Hepatocyte (in vitro differentiated cells): ENCODE data around the gene ZNF26. TPM values are rescaled to one million over a fixed set of nuclear protein-coding genes. Genes with fewer than 3 reads are reported as not detected.

Source experiments
- DNase-seq: peaks from one replicate; pipeline ENCODE4 v3.0.0-alpha.2; 2016; ENCODE audit warnings: low spot score
- H2AFZ ChIP-seq: fragments of 200-600 bp; sonication (generic); 2 replicates; pipeline ENCODE4 v1.6.0; 2016; ENCODE audit warnings: antibody characterized with exemption, mild to moderate bottlenecking
- H3K27ac ChIP-seq: fragments of 200-600 bp; sonication (generic); 2 replicates; pipeline ENCODE4 v1.5.1; 2016; ENCODE audit warnings: mild to moderate bottlenecking
- H3K27me3 ChIP-seq: fragments of 200-600 bp; sonication (generic); 2 replicates; pipeline ENCODE4 v1.6.1; 2016
- H3K36me3 ChIP-seq: fragments of 200-600 bp; sonication (generic); replicated peaks from 2 replicates; pipeline ENCODE4 v1.5.1; 2016; ENCODE audit warnings: low read depth; ENCODE audit not compliant: insufficient read depth
- H3K4me1 ChIP-seq: fragments of 200-600 bp; sonication (generic); 2 replicates; pipeline ENCODE4 v1.5.1; 2016; ENCODE audit warnings: mild to moderate bottlenecking, moderate library complexity; ENCODE audit not compliant: insufficient read depth
- H3K4me2 ChIP-seq: fragments of 200-600 bp; sonication (generic); 2 replicates; pipeline ENCODE4 v1.6.0; 2016
- H3K4me3 ChIP-seq: fragments of 200-600 bp; sonication (generic); 2 replicates; pipeline ENCODE4 v1.5.1; 2016; ENCODE audit warnings: mild to moderate bottlenecking
- H3K79me2 ChIP-seq: fragments of 200-600 bp; sonication (generic); 2 replicates; pipeline ENCODE4 v1.6.0; 2017; ENCODE audit warnings: mild to moderate bottlenecking
- H3K9me2 ChIP-seq: fragments of 200-600 bp; sonication (generic); replicated peaks from 2 replicates; pipeline ENCODE4 v1.6.0; 2017; ENCODE audit warnings: mild to moderate bottlenecking; ENCODE audit not compliant: insufficient read depth
- H3K9me3 ChIP-seq: fragments of 200-600 bp; sonication (generic); 2 replicates; pipeline ENCODE4 v1.5.1; 2016; ENCODE audit warnings: low read depth, mild to moderate bottlenecking
- H4K20me1 ChIP-seq: fragments of 200-600 bp; sonication (generic); 2 replicates; pipeline ENCODE4 v1.6.0; 2016; ENCODE audit warnings: mild to moderate bottlenecking; ENCODE audit not compliant: insufficient read depth, poor library complexity, severe bottlenecking
- EZH2 ChIP-seq: fragments of 200-600 bp; sonication (generic); IDR thresholded peaks from 2 replicates; pipeline ENCODE4 v1.6.1; 2016; ENCODE audit warnings: antibody characterized with exemption, mild to moderate bottlenecking, borderline replicate concordance
- EZH2phosphoT487 ChIP-seq: fragments of 200-600 bp; sonication (generic); IDR thresholded peaks from one replicate; pipeline ENCODE4 v1.6.1; 2018; ENCODE audit warnings: antibody characterized with exemption, mild to moderate bottlenecking, low read depth, moderate library complexity; ENCODE audit not compliant: unreplicated experiment, severe bottlenecking
- WGBS: methylation state at CpG from one replicate; pipeline ENCODE4 v1.1.6; 2016; ENCODE audit warnings: low lambda C conversion rate; ENCODE audit errors: missing lambda C conversion rate; 5-methylcytosine and 5-hydroxymethylcytosine counted together
- polyA plus RNA-seq: library from polyadenylated mRNA; unstranded; fragments of >200 nt; fragmentation: Nextera tagmentation; extraction: Ambion mirVana; gene quantifications from 2 replicates; pipeline ENCODE4 v1.2.1, GENCODE V29; 2016
- total RNA-seq: library from RNA; depleted of rRNA; stranded (reverse); fragments of >200 nt; gene quantifications from 2 replicates; pipeline ENCODE4 v1.2.3, GENCODE V29; 2014
- TF ChIP-seq, protein P1 (sequence below): fragments of 200-600 bp; sonication (generic); IDR thresholded peaks from 2 replicates; pipeline ENCODE4 v1.5.1; 2016; ENCODE audit warnings: antibody characterized with exemption, mild to moderate bottlenecking; ENCODE audit not compliant: poor library complexity

Gene ZNF26
- total and polyA plus RNA-seq, 2 experiments from 2014 or later, result 5.3 to 15.2 TPM

DNA sequence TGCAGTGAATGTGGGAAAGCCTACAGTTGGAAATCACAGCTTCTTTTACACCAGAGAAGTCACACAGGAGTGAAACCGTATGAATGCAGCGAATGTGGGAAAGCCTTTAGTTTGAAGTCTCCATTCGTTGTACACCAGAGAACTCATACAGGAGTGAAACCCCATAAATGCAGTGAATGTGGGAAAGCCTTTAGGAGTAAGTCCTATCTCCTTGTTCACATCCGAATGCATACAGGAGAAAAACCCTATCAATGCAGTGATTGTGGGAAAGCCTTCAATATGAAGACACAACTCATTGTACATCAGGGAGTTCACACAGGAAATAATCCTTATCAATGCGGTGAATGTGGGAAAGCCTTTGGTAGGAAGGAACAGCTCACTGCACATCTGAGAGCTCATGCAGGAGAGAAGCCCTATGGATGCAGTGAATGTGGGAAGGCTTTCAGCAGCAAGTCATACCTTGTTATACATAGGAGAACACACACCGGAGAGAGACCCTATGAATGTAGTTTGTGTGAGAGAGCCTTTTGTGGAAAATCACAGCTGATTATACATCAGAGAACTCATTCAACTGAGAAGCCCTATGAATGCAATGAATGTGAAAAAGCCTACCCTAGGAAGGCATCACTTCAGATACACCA lies 24.6 kb downstream of the ZNF26 start:
- Histone ChIP-seq H4K20me1 (no peaks in the 10 kb centered on the region), H3K9me2 (no peaks in the 10 kb centered on the region), H3K4me1 (no peaks in the 10 kb centered on the region), H3K36me3 (peaks cover 37% of the 10 kb centered on the region), H3K27me3 (no peaks in the 10 kb centered on the region), H3K4me2 (no peak overlapping the region), H3K79me2 (no peaks in the 10 kb centered on the region), H3K9me3 (peaks cover 59% of the 10 kb centered on the region), H3K4me3 (no peak overlapping the region), H3K27ac (no peak overlapping the region), H2AFZ (no peak overlapping the region)
- DNase-seq, result no peak
- 95% methylated on average over 6 of the region's 6 CpGs for WGBS
- no peak for TF ChIP-seq EZH2
- no peak for TF ChIP-seq EZH2phosphoT487
- TF ChIP-seq, protein P1, sequence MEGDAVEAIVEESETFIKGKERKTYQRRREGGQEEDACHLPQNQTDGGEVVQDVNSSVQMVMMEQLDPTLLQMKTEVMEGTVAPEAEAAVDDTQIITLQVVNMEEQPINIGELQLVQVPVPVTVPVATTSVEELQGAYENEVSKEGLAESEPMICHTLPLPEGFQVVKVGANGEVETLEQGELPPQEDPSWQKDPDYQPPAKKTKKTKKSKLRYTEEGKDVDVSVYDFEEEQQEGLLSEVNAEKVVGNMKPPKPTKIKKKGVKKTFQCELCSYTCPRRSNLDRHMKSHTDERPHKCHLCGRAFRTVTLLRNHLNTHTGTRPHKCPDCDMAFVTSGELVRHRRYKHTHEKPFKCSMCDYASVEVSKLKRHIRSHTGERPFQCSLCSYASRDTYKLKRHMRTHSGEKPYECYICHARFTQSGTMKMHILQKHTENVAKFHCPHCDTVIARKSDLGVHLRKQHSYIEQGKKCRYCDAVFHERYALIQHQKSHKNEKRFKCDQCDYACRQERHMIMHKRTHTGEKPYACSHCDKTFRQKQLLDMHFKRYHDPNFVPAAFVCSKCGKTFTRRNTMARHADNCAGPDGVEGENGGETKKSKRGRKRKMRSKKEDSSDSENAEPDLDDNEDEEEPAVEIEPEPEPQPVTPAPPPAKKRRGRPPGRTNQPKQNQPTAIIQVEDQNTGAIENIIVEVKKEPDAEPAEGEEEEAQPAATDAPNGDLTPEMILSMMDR, result no peak

DNA sequence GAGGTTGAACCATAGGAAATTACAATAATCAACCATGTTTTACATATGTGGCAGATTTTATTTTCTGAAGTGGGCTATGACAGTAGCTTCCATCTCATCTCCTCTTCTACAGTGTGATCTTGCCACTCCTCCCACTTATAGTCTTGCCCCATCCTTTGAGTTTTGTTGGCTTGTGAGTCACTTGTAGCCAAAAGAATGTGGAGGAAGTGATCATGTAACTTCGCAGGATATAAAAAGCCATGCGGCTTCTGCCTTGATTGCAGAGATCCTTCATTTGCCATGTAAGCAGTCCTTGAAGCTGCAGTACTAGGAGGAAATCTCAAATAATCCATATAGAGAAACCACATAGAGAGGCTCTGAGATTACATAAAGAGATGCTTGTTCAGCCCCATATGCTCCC lies 37.4 kb downstream of the ZNF26 start:
- Histone ChIP-seq H3K9me2 (no peaks in the 10 kb centered on the region), H3K27me3 (no peaks in the 10 kb centered on the region), H3K4me2 (no peak overlapping the region), H3K4me1 (no peaks in the 10 kb centered on the region), H3K4me3 (no peak overlapping the region), H3K79me2 (no peaks in the 10 kb centered on the region), H2AFZ (no peak overlapping the region), H4K20me1 (no peaks in the 10 kb centered on the region), H3K27ac (no peak overlapping the region), H3K9me3 (peaks cover 9% of the 10 kb centered on the region), H3K36me3 (no peaks in the 10 kb centered on the region)
- DNase-seq, result no peak
- TF ChIP-seq, protein P1, result no peak
- TF ChIP-seq EZH2 (no peak), EZH2phosphoT487 (no peak)
- 100% methylated on average over 2 of the region's 2 CpGs for WGBS

- Histone ChIP-seq H3K27ac (no peak overlapping the region), H3K4me2 (no peak overlapping the region), H3K4me3 (no peak overlapping the region), H4K20me1 (no peaks in the 10 kb centered on the region), H3K36me3 (no peaks in the 10 kb centered on the region), H3K27me3 (no peaks in the 10 kb centered on the region), H3K9me3 (peaks cover 4% of the 10 kb centered on the region), H3K4me1 (no peaks in the 10 kb centered on the region), H2AFZ (no peak overlapping the region), H3K9me2 (no peaks in the 10 kb centered on the region), H3K79me2 (no peaks in the 10 kb centered on the region)
- WGBS, result 94% methylated on average over 7 of the region's 7 CpGs
- no peak for DNase-seq
- TF ChIP-seq EZH2 (no peak), EZH2phosphoT487 (no peak)
- TF ChIP-seq, protein P1, result no peak
Measured at GRCh38 chr12:133026996-133027395, 40.8 kb downstream of the ZNF26 start.
